ENCODE measurements around the gene AMDHD1.

DNA sequence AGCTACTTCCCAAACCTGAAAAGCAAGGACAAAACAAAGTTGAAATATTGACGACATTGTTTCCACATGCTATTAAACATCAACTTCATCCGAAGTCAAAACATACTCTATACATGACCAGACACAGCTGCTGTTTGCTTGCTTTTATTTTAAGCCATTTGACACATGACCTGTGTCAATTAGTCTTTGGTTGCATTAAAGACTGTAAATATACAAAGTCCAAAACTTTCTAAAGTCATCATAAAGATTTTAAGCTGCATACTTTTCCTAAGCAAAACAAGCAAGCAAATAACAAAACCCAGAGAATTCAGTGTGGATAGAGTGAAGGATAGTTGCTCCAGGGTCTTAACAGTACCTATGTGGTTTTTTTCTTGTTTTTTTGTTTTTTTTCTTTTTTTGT lies 31.2 kb downstream of the AMDHD1 start:
- TF ChIP-seq, protein P1, sequence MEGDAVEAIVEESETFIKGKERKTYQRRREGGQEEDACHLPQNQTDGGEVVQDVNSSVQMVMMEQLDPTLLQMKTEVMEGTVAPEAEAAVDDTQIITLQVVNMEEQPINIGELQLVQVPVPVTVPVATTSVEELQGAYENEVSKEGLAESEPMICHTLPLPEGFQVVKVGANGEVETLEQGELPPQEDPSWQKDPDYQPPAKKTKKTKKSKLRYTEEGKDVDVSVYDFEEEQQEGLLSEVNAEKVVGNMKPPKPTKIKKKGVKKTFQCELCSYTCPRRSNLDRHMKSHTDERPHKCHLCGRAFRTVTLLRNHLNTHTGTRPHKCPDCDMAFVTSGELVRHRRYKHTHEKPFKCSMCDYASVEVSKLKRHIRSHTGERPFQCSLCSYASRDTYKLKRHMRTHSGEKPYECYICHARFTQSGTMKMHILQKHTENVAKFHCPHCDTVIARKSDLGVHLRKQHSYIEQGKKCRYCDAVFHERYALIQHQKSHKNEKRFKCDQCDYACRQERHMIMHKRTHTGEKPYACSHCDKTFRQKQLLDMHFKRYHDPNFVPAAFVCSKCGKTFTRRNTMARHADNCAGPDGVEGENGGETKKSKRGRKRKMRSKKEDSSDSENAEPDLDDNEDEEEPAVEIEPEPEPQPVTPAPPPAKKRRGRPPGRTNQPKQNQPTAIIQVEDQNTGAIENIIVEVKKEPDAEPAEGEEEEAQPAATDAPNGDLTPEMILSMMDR (tag by site-specific recombination; IDR thresholded peaks at IDR 0.05), result no peak
- TF ChIP-seq ZNF121 (tag by site-specific recombination; IDR thresholded peaks at IDR 0.05) (no peak), ZFP41 (tag by site-specific recombination; IDR thresholded peaks at IDR 0.05; ENCODE audit: borderline replicate concordance) (no peak), ZNF561 (tag by site-specific recombination; IDR thresholded peaks at IDR 0.05; ENCODE audit: borderline replicate concordance) (no peak), ZNF626 (tag by site-specific recombination; IDR thresholded peaks at IDR 0.05) (no peak), ZNF133 (tag by site-specific recombination; IDR thresholded peaks at IDR 0.05) (no peak), SETDB1 (IDR thresholded peaks at IDR 0.05; ENCODE audit: insufficient read length, low read length) (no peak)
- TF ChIP-seq, protein P2, sequence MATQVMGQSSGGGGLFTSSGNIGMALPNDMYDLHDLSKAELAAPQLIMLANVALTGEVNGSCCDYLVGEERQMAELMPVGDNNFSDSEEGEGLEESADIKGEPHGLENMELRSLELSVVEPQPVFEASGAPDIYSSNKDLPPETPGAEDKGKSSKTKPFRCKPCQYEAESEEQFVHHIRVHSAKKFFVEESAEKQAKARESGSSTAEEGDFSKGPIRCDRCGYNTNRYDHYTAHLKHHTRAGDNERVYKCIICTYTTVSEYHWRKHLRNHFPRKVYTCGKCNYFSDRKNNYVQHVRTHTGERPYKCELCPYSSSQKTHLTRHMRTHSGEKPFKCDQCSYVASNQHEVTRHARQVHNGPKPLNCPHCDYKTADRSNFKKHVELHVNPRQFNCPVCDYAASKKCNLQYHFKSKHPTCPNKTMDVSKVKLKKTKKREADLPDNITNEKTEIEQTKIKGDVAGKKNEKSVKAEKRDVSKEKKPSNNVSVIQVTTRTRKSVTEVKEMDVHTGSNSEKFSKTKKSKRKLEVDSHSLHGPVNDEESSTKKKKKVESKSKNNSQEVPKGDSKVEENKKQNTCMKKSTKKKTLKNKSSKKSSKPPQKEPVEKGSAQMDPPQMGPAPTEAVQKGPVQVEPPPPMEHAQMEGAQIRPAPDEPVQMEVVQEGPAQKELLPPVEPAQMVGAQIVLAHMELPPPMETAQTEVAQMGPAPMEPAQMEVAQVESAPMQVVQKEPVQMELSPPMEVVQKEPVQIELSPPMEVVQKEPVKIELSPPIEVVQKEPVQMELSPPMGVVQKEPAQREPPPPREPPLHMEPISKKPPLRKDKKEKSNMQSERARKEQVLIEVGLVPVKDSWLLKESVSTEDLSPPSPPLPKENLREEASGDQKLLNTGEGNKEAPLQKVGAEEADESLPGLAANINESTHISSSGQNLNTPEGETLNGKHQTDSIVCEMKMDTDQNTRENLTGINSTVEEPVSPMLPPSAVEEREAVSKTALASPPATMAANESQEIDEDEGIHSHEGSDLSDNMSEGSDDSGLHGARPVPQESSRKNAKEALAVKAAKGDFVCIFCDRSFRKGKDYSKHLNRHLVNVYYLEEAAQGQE (tag by site-specific recombination; IDR thresholded peaks at IDR 0.05), result no peak
- TF ChIP-seq, protein P3, sequence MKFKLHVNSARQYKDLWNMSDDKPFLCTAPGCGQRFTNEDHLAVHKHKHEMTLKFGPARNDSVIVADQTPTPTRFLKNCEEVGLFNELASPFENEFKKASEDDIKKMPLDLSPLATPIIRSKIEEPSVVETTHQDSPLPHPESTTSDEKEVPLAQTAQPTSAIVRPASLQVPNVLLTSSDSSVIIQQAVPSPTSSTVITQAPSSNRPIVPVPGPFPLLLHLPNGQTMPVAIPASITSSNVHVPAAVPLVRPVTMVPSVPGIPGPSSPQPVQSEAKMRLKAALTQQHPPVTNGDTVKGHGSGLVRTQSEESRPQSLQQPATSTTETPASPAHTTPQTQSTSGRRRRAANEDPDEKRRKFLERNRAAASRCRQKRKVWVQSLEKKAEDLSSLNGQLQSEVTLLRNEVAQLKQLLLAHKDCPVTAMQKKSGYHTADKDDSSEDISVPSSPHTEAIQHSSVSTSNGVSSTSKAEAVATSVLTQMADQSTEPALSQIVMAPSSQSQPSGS (tag by site-specific recombination; IDR thresholded peaks at IDR 0.05; ENCODE audit: low read depth), result no peak

Data from HEK293 (cell line).